ENCODE results near the gene FFAR4. TPM values are rescaled to one million over a fixed set of nuclear protein-coding genes. Genes with fewer than 3 reads are reported as not detected.

Gene FFAR4
- total RNA-seq, 2 donors from 2014 or later: 44.2 to 48.2 TPM

GRCh38 chr10:93579985-93580711 lies 13.7 kb downstream of the FFAR4 start:
- Histone ChIP-seq H3K9ac (ENCODE audit: low read depth in 2 of 2, low read length in 2 of 2) (no peak overlapping the region), H3K36me3 (no peaks in the 10 kb centered on the region), H3K27me3 (no peaks in the 10 kb centered on the region), H3K4me1 (no peaks in the 10 kb centered on the region), H3K27ac (no peak overlapping the region), H3K4me3 (no peak overlapping the region), H3K9me3 (no peaks in the 10 kb centered on the region)
- intact Hi-C loops (cut with DNase I): no loop called here
- no peak for DNase-seq
- no peak for TF ChIP-seq CTCF (IDR thresholded peaks at IDR 0.05)

GRCh38 chr10:93580828-93581227 lies 14.4 kb downstream of the FFAR4 start:
- no peak for TF ChIP-seq CTCF (IDR thresholded peaks at IDR 0.05)
- no peak for DNase-seq
- no peak overlapping the region for H3K4me3 ChIP-seq

GRCh38 chr10:93584445-93584844 lies 18.0 kb downstream of the FFAR4 start:
- TF ChIP-seq CTCF (IDR thresholded peaks at IDR 0.05): no peak
- Histone ChIP-seq H3K4me3 (no peak overlapping the region), H3K27ac (no peak overlapping the region), H3K4me1 (no peaks in the 10 kb centered on the region), H3K36me3 (no peaks in the 10 kb centered on the region), H3K27me3 (no peaks in the 10 kb centered on the region), H3K9ac (ENCODE audit: low read depth in 2 of 2, low read length in 2 of 2) (no peak overlapping the region), H3K9me3 (no peaks in the 10 kb centered on the region)
- intact Hi-C loops (cut with DNase I): no loop called here
- DNase-seq: no peak

More at GRCh38 chr10:93580828-93581227, 14.4 kb downstream of the FFAR4 start:
- Histone ChIP-seq H3K27me3 (no peaks in the 10 kb centered on the region), H3K4me1 (no peaks in the 10 kb centered on the region), H3K27ac (no peak overlapping the region), H3K9ac (ENCODE audit: low read depth in 2 of 2, low read length in 2 of 2) (no peak overlapping the region), H3K36me3 (no peaks in the 10 kb centered on the region), H3K9me3 (no peaks in the 10 kb centered on the region)
- intact Hi-C loops (cut with DNase I): no loop called here

GRCh38 chr10:93589648-93590562 lies 23.4 kb downstream of the FFAR4 start:
- DNase-seq: no peak
- intact Hi-C loops (cut with DNase I): no loop called here
- Histone ChIP-seq H3K36me3 (no peaks in the 10 kb centered on the region), H3K27me3 (no peaks in the 10 kb centered on the region), H3K27ac (no peak overlapping the region), H3K9me3 (no peaks in the 10 kb centered on the region), H3K9ac (ENCODE audit: low read depth in 2 of 2, low read length in 2 of 2) (no peak overlapping the region), H3K4me3 (no peak overlapping the region), H3K4me1 (no peaks in the 10 kb centered on the region)
- no peak for TF ChIP-seq CTCF (IDR thresholded peaks at IDR 0.05)

- intact Hi-C loops (cut with DNase I): no loop called here
- Histone ChIP-seq H3K36me3 (no peaks in the 10 kb centered on the region), H3K4me3 (no peak overlapping the region), H3K9ac (ENCODE audit: low read depth in 2 of 2, low read length in 2 of 2) (no peak overlapping the region), H3K27me3 (no peaks in the 10 kb centered on the region), H3K9me3 (no peaks in the 10 kb centered on the region), H3K27ac (peak overlapping the region; percentile 63), H3K4me1 (no peaks in the 10 kb centered on the region)
- no peak for DNase-seq
- no peak for TF ChIP-seq CTCF (IDR thresholded peaks at IDR 0.05)
Observed at GRCh38 chr10:93590638-93591037, 24.2 kb downstream of the FFAR4 start.

Measured in colonic mucosa (tissue), 4 donors.